ENCODE measurements around the gene KPNA2.
"Not testable (repeated sequence)": the region's sequence is repeated elsewhere in the genome, so short reads cannot be mapped to it uniquely, and the experiment has no call there.

Gene KPNA2

GRCh38 chr17:68061512-68062313, 26.2 kb downstream of the KPNA2 start:
- DNase-seq = no peak

GRCh38 chr17:68065366-68065765, 29.8 kb downstream of the KPNA2 start:
- not testable (repeated sequence) for DNase-seq

DNA sequence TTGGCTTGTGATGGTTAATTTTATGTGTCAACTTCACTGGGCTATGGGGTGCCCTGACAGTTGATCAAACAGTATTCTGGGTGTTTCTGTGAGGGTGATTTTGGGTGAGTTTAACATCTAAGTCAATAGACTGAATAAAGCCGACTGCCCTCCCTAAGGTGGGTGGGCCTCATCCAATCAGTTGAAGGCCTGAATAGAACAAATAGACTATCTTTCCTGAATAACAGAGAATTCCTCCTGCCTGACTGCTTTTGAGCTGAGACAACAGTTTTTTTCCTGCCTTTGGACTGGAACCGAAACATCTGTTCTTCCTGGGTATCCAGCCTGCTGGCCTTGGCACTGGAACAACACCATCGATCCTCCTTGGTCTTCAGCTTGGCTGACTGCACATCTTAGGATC, 33.0 kb downstream of the KPNA2 start:
- not testable (repeated sequence) for DNase-seq

DNA sequence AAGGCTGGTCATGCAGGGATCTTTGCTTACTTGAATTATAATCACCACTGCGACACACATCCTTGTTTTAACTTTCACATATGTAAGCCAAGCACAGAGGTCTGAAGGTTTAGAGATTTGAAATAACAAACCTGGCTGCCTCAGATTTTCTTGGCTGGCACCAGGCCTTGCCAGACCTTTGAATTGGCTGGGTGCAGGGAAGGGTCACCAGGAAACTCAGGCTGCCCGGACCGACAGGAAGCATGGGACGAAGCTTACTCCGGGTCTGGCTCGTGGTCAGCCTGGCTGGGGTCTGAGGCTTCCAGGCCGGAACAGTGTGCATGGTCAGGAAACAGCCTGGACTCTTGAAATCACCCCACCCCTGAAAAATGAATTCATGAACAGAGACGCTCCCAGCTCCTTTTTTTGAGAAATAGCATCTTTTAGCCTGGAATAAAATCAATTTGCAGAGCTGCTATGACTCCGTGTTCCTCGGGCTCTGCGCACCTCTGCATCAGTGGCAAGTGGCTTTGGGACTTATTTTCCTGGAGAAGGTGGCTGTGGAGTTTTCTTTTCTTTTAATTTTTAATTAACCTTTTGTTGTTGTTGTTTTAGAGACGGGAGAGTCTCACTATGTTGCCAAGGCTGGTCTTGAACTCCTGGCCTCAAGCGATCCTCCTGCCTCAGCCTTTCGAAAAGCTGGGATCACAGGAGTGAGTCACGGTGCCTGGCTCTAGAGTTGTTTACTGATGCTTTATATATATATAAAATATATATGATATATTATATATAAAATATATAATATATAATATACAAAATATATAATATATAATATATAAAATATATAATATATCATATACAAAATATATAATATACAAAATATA, 35.3 kb downstream of the KPNA2 start:
- not testable (repeated sequence) for DNase-seq

GRCh38 chr17:68074279-68074678, 38.7 kb downstream of the KPNA2 start:
- no peak for DNase-seq

DNA sequence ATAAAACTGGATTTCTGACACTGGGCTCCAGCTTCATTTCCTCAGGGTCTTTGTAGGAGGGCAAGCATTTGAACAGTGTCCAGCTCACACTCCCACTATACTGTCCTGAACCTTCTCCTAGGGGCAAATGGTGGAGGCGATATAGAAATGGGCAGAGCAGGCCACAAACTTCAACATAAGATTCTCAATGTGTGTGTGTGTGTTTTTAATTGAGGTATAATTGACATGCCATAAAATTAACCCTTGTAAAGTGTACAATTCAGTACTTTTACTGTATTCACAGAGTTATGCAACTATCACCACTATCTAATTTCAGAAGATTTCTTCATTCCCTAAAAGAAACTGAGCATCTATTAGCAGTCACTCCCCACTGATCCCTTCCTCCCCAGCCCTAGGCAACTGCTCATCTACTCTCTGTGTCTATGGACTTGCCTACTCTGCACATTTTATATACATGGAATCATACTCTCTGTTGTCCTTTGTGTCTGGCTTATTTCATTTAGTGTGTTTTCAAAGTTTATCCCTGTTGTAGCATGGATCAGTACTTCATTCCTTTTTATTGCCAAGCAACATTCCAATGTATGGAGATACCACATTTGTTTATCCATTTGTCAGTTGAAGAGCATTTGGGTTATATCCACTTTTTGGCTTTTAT, 40.5 kb downstream of the KPNA2 start:
- DNase-seq = not testable (repeated sequence)

DNA sequence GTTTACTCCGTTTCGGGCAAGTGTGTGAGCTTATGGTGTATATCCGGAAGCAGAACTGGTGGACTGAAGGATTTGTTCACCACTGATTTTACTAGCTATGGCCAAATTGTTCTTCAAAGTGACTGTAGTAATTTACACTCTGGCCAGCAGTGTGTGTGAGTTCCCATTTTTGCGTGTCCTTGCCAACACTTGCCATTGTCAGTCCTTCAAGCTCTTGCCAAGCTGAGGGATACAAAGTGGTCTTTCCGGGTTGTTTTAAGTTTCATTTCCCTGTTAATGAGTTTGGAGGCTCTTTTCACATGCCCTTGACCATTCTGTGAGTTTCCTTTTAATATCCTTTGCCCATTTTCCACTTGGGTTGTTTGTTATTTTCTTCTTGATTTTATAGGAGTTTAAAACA, 42.0 kb downstream of the KPNA2 start:
- DNase-seq = not testable (repeated sequence)

DNA sequence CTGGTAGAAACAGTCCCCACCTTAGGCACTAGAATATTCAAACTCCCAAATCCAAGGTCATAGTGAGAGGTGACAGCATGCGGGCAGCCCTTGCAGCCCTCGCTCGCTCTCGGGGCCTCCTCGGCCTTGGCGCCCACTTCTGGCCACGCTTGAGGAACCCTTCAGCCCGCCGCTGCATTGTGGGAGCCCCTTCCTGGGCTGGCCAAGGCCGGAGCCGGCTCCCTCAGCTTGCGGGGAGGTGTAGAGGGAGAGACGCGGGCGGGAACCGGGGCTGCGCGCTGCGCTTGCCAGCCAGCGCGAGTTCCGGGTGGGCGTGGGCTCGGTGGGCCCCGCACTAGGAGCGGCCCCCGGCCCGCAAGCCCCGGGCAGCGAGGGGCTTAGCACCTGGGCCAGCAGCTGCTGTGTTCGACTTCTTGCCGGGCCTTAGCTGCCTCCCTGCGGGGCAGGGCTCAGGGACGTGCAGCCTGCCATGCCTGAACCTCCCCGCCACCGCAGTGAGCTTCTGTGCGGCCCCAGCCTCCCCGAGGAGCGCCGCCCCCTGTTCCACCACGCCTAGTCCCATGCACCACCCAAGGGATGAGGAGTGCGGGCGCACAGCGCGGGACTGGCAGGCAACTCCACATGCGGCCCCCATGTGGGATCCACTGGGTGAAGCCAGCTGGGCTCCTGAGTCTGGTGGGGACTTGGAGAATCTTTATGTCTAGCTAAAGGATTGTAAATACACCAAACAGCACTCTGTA, 45.0 kb downstream of the KPNA2 start:
- no peak for DNase-seq

DNA sequence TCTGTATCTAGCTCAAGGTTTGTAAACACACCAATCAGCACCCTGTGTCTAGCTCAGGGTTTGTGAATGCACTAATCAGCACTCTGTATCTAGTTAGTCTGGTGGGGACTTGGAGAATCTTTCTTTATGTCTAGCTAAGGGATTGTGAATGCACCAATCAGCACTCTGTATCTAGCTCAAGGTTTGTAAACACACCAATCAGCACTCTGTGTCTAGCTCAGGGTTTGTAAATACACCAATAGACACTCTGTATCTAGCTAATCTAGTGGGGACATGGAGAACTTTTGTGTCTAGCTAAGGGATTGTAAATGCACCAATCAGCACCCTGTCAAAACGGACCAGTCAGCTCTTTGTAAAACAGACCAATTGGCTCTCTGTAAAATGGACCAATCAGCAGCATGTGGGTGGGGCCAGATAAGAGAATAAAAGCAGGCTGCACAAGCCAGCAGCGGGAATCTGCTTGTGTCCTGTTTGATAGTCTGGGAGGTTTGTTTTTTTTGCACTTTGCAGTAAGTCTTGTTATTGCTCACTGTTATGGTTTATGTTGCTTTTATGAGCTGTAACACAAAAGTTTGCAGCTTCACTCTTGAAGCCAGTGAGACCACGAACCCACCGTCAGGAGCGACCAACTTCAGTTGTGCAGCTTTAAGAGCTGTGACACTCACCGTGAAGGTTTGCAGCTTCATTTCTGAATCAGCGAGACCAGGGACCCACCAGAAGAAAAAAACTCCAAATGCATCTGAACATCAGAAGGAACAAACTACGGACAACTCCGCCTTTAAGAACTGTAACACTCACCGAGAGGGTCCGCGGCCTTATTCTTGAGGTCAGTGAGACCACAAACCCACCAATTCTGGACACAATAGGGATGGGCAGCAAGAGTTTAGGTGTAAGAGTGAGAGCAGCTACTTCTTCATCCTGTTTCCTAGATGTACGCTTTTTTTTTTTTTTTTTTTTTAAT, 46.0 kb downstream of the KPNA2 start:
- DNase-seq = not testable (repeated sequence)

GRCh38 chr17:68085771-68086381, 50.3 kb downstream of the KPNA2 start:
- DNase-seq = no peak

- not testable (repeated sequence) for DNase-seq
Measured at GRCh38 chr17:68086666-68087065, 51.1 kb downstream of the KPNA2 start.

DNA sequence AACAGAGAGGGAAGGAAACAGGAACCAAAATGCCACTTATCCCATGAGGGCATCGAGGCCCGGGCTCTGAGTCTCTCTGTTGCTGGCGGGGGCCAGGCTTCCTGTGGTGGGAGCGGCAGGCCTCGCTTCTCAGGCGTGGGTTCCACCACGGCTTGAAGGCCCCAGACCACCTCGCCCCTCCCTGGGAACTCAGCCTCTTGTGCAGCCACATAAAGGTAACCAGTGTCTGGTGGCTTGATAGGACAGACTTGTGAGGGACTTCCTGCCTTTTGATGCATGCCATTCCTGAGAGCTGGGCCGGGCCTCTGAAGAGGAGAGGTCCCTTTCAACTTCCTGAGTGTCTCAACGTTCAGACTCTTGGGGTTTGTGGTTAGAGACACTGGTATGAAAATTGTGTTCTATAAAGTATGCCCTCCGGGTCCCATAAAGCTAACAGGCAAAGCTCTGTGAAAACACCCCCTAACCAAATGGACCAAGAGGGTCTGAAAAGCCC, 51.6 kb downstream of the KPNA2 start:
- not testable (repeated sequence) for DNase-seq

GRCh38 chr17:68087851-68088250, 52.3 kb downstream of the KPNA2 start:
- no peak for DNase-seq

GRCh38 chr17:68089881-68090280, 54.3 kb downstream of the KPNA2 start:
- DNase-seq = no peak

- DNase-seq = no peak
Measured at GRCh38 chr17:68094481-68095078, 59.0 kb downstream of the KPNA2 start.

GRCh38 chr17:68095205-68095811, 59.8 kb downstream of the KPNA2 start:
- DNase-seq = no peak

DNA sequence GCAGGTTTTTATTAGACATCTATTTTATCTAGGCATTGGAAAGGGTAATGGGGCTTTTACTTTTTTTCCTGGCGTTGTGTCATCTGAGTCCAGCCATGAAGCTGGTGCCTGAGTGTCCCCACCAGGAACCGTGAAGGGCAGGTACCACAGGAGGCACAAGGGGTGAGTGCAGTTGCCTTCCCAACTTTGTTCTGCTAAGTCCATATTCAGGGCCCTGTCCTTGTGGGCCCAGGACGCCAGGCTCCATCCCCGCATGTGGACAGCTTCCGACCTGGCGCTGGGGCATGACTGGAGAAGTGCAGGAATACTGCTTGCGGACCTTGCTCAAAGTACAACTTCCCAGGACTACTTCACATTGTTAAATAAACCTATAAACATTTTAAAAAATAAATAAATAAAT, 60.6 kb downstream of the KPNA2 start:
- DNase-seq = no peak

Data from GOT3 (cell line).